ENCODE measurements around the gene CNTN1. TPM values are rescaled to one million over a fixed set of nuclear protein-coding genes. Genes with fewer than 3 reads are reported as not detected.

The CNTN1 gene
- total RNA-seq, 1 experiment from 2014 or later, result not detected

- no peak for TF ChIP-seq CTCF (IDR thresholded peaks at IDR 0.05; ENCODE audit: unreplicated experiment)
- no peak for DNase-seq (ENCODE audit: unreplicated experiment)
- POLR2A ChIA-PET, result no interaction called here
- H3K27me3 Mint-ChIP-seq (ENCODE audit: insufficient read depth, unreplicated experiment), result peaks cover 42% of the 10 kb centered on the region
- no peak overlapping the region for H3K4me3 Mint-ChIP-seq (ENCODE audit: unreplicated experiment)
- intact Hi-C loops (cut with micrococcal nuclease), result no loop called here
- BruUV-seq (replicated peaks), result no TSS peak
- no peak overlapping the region for H3K27ac Mint-ChIP-seq (ENCODE audit: low read depth, unreplicated experiment)
- CTCF ChIA-PET, result no interaction called here
- no peaks in the 10 kb centered on the region for H3K36me3 Mint-ChIP-seq (ENCODE audit: insufficient read depth, unreplicated experiment)
- H3K4me1 Mint-ChIP-seq (ENCODE audit: insufficient read depth, unreplicated experiment), result no peaks in the 10 kb centered on the region
- no peaks in the 10 kb centered on the region for H3K9me3 Mint-ChIP-seq (ENCODE audit: unreplicated experiment)
Measured at GRCh38 chr12:40971911-40972310, 279.7 kb downstream of the CNTN1 start.

GRCh38 chr12:40976546-40976945, 284.3 kb downstream of the CNTN1 start:
- TF ChIP-seq CTCF (IDR thresholded peaks at IDR 0.05; ENCODE audit: unreplicated experiment), result no peak
- intact Hi-C loops (cut with micrococcal nuclease), result no loop called here
- H3K27me3 Mint-ChIP-seq (ENCODE audit: insufficient read depth, unreplicated experiment), result peaks cover 49% of the 10 kb centered on the region
- DNase-seq (ENCODE audit: unreplicated experiment), result no peak
- no peaks in the 10 kb centered on the region for H3K36me3 Mint-ChIP-seq (ENCODE audit: insufficient read depth, unreplicated experiment)
- no peaks in the 10 kb centered on the region for H3K9me3 Mint-ChIP-seq (ENCODE audit: unreplicated experiment)
- ChIA-PET POLR2A (no interaction called here), CTCF (no interaction called here)
- H3K4me1 Mint-ChIP-seq (ENCODE audit: insufficient read depth, unreplicated experiment), result no peaks in the 10 kb centered on the region
- no peak overlapping the region for H3K27ac Mint-ChIP-seq (ENCODE audit: low read depth, unreplicated experiment)
- no TSS peak for BruUV-seq (replicated peaks)
- no peak overlapping the region for H3K4me3 Mint-ChIP-seq (ENCODE audit: unreplicated experiment)

- no peaks in the 10 kb centered on the region for H3K36me3 Mint-ChIP-seq (ENCODE audit: insufficient read depth, unreplicated experiment)
- intact Hi-C loops (cut with micrococcal nuclease), result no loop called here
- no TSS peak for BruUV-seq (replicated peaks)
- no peak for TF ChIP-seq CTCF (IDR thresholded peaks at IDR 0.05; ENCODE audit: unreplicated experiment)
- no peak overlapping the region for H3K27ac Mint-ChIP-seq (ENCODE audit: low read depth, unreplicated experiment)
- POLR2A ChIA-PET, result no interaction called here
- CTCF ChIA-PET, result no interaction called here
- H3K27me3 Mint-ChIP-seq (ENCODE audit: insufficient read depth, unreplicated experiment), result peaks cover 36% of the 10 kb centered on the region
- no peak overlapping the region for H3K4me3 Mint-ChIP-seq (ENCODE audit: unreplicated experiment)
- no peak for DNase-seq (ENCODE audit: unreplicated experiment)
- H3K9me3 Mint-ChIP-seq (ENCODE audit: unreplicated experiment), result no peaks in the 10 kb centered on the region
- no peaks in the 10 kb centered on the region for H3K4me1 Mint-ChIP-seq (ENCODE audit: insufficient read depth, unreplicated experiment)
Measured at GRCh38 chr12:40980427-40980961, 288.3 kb downstream of the CNTN1 start.

- Mint-ChIP-seq H3K36me3 (ENCODE audit: insufficient read depth, unreplicated experiment) (no peaks in the 10 kb centered on the region), H3K27ac (ENCODE audit: low read depth, unreplicated experiment) (no peak overlapping the region), H3K9me3 (ENCODE audit: unreplicated experiment) (no peaks in the 10 kb centered on the region), H3K27me3 (ENCODE audit: insufficient read depth, unreplicated experiment) (peaks cover 54% of the 10 kb centered on the region), H3K4me1 (ENCODE audit: insufficient read depth, unreplicated experiment) (no peaks in the 10 kb centered on the region), H3K4me3 (ENCODE audit: unreplicated experiment) (no peak overlapping the region)
- TF ChIP-seq CTCF (IDR thresholded peaks at IDR 0.05; ENCODE audit: unreplicated experiment), result no peak
- ChIA-PET POLR2A (no interaction called here), CTCF (no interaction called here)
- BruUV-seq (replicated peaks), result no TSS peak
- intact Hi-C loops (cut with micrococcal nuclease), result no loop called here
- DNase-seq (ENCODE audit: unreplicated experiment), result no peak
Measured at GRCh38 chr12:40986001-40986400, 293.8 kb downstream of the CNTN1 start.
